ENCODE data around the gene CLC.

CLC gene

DNA sequence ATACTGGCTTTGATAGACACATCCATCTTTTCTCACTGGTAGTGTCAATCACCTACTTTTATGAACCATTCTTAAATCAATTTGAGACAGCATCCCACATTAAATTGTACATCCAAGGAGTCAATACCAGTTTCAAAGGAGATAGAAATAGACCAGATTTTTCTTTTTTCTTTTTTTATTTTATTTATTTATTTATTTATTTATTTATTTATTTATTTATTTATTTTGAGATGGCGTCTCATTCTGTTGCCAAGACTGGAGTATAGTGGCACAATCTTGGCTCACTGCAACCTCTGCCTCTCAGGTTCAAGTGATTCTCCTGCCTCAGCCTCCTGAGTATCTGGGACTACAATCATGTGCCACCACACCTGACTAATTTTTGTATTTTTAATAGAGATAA lies 24.0 kb upstream of the CLC start (continued):
- TF ChIP-seq KLF7 (tag by site-specific recombination; IDR thresholded peaks at IDR 0.05; ENCODE audit: borderline replicate concordance), result peak; percentile 87; the same call in 1 of the 2 replicates
- peak; percentile 13; the same call in 1 of the 2 replicates for TF ChIP-seq ZNF214 (tag by site-specific recombination; IDR thresholded peaks at IDR 0.05; ENCODE audit: borderline replicate concordance)
- peak; percentile 95 for TF ChIP-seq ZNF510 (tag by site-specific recombination; IDR thresholded peaks at IDR 0.05; ENCODE audit: insufficient replicate concordance)
- TF ChIP-seq ZNF175 (tag by site-specific recombination; IDR thresholded peaks at IDR 0.05), result peak; percentile 62; the same call in 1 of the 2 replicates
- peak; percentile 96 for TF ChIP-seq ZNF433 (tag by site-specific recombination; IDR thresholded peaks at IDR 0.05; ENCODE audit: low read depth)
- peak; percentile 96 for TF ChIP-seq ZNF404 (tag by site-specific recombination; IDR thresholded peaks at IDR 0.05)
- TF ChIP-seq ZNF548 (tag by site-specific recombination; IDR thresholded peaks at IDR 0.05), result 0 out of 2 replicates have a peak, but pooled peaks have one; percentile 23
- peak; percentile 91 for TF ChIP-seq ZNF501 (tag by site-specific recombination; IDR thresholded peaks at IDR 0.05)
- TF ChIP-seq ZFP37 (tag by site-specific recombination; IDR thresholded peaks at IDR 0.05), result peak; percentile 96
- TF ChIP-seq ZNF221 (tag by site-specific recombination; IDR thresholded peaks at IDR 0.05; ENCODE audit: borderline replicate concordance), result peak; percentile 76; the same call in 1 of the 2 replicates
- peak; percentile 79; the same call in 1 of the 2 replicates for TF ChIP-seq ZNF629 (tag by site-specific recombination; IDR thresholded peaks at IDR 0.05)
- TF ChIP-seq ZNF19 (tag by site-specific recombination; IDR thresholded peaks at IDR 0.05; ENCODE audit: low read depth), result peak; percentile 96
- peak; percentile 61 for TF ChIP-seq ZNF654 (tag by site-specific recombination; IDR thresholded peaks at IDR 0.05; ENCODE audit: low read depth)
- peak; percentile 90; the same call in 1 of the 2 replicates for TF ChIP-seq ZNF354C (tag by site-specific recombination; IDR thresholded peaks at IDR 0.05; ENCODE audit: borderline replicate concordance, low read depth)

DNA sequence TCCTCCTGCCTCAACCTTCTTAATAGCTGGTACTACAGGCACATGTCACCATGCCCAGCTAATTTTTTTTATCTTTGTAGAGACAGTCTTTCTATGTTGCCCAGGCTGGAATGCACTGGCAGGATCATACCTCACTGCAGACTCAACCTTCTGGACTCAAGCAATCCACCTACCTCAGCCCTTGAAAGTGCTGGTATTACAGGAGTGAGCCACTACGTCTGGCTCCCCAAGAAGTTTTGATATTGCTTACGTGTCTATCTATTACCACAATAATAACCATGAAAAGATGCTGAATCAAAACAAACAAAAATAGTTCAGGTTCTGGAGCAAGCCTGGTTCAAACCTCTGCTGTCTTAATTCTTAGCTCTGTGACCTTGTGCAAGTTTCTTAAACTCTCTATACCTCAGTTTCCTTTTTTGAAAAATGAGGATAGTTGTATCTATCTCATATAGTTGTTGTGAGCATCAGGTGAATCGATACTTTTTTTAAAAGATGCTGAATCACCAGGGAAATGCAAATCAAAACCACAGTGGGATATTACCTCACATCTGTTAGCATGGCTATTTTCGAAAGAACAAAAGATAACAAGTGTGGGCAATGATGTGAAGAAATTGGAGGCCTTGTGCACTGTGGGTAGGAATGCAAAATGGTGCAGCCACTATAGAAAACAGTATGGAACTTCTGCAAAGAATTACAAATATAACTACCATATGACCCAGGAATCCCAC lies 21.8 kb upstream of the CLC start:
- no peaks in the 10 kb centered on the region; the same call in 1 of the 2 replicates for H3K9me3 ChIP-seq (ENCODE audit: control insufficient read depth, insufficient read depth, low read depth, low read length)
- CTCF ChIA-PET, result interaction anchor here (0.6 to 1.4 kb wide), 9 partner anchors 9 to 219 kb away, joined by 3 to 5 read pairs (median 3); no protein-coding TSS in a partner anchor
- POLR2A ChIA-PET, result no interaction called here
- H3K36me3 ChIP-seq (ENCODE audit: control insufficient read depth in 2 of 2, insufficient read depth in 1 of 2, low read length in 2 of 2), result no peaks in the 10 kb centered on the region; a peak in 1 of 3 replicates
- H3K27ac ChIP-seq (ENCODE audit: extremely low read depth, low read depth, low read length), result no peak overlapping the region
- no peaks in the 10 kb centered on the region for H3K4me1 ChIP-seq (ENCODE audit: control insufficient read depth, insufficient read depth, low read length)
- no peak for TF ChIP-seq ZNF670 (tag by site-specific recombination; IDR thresholded peaks at IDR 0.05; ENCODE audit: low read depth)
- TF ChIP-seq ZNF501 (tag by site-specific recombination; IDR thresholded peaks at IDR 0.05), result no peak
- TF ChIP-seq, protein P1, sequence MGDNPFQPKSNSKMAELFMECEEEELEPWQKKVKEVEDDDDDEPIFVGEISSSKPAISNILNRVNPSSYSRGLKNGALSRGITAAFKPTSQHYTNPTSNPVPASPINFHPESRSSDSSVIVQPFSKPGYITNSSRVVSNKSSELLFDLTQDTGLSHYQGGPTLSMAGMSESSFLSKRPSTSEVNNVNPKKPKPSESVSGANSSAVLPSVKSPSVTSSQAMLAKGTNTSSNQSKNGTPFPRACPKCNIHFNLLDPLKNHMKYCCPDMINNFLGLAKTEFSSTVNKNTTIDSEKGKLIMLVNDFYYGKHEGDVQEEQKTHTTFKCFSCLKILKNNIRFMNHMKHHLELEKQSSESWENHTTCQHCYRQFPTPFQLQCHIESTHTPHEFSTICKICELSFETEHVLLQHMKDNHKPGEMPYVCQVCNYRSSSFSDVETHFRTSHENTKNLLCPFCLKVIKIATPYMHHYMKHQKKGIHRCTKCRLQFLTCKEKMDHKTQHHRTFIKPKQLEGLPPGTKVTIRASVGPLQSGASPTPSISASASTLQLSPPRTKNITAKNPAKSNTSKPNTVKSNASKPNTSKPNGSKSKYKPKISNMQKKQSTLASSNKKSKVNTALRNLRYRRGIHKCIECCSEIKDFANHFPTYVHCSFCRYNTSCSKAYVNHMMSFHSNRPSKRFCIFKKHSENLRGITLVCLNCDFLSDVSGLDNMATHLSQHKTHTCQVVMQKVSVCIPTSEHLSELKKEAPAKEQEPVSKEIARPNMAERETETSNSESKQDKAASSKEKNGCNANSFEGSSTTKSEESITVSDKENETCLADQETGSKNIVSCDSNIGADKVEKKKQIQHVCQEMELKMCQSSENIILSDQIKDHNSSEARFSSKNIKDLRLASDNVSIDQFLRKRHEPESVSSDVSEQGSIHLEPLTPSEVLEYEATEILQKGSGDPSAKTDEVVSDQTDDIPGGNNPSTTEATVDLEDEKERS (tag by site-specific recombination; IDR thresholded peaks at IDR 0.05), result no peak
- no peak for TF ChIP-seq ZFP69B (tag by site-specific recombination; IDR thresholded peaks at IDR 0.05)
- no peak for TF ChIP-seq ZNF24 (tag by site-specific recombination; IDR thresholded peaks at IDR 0.05)
- no peak for TF ChIP-seq BCL11A (tag by site-specific recombination; IDR thresholded peaks at IDR 0.05; ENCODE audit: low read depth)
- TF ChIP-seq ZFP3 (tag by site-specific recombination; IDR thresholded peaks at IDR 0.05; ENCODE audit: low read depth), result no peak
- TF ChIP-seq ZNF140 (tag by site-specific recombination; IDR thresholded peaks at IDR 0.05), result no peak
- no peak for TF ChIP-seq HOXD13 (CRISPR knock-in tag; IDR thresholded peaks at IDR 0.05; ENCODE audit: borderline replicate concordance)
- TF ChIP-seq ZEB2 (tag by site-specific recombination; IDR thresholded peaks at IDR 0.05), result no peak
- TF ChIP-seq ZNF354C (tag by site-specific recombination; IDR thresholded peaks at IDR 0.05; ENCODE audit: borderline replicate concordance, low read depth), result no peak
- no peak for TF ChIP-seq ZNF169 (tag by site-specific recombination; IDR thresholded peaks at IDR 0.05)
- TF ChIP-seq, protein P2, sequence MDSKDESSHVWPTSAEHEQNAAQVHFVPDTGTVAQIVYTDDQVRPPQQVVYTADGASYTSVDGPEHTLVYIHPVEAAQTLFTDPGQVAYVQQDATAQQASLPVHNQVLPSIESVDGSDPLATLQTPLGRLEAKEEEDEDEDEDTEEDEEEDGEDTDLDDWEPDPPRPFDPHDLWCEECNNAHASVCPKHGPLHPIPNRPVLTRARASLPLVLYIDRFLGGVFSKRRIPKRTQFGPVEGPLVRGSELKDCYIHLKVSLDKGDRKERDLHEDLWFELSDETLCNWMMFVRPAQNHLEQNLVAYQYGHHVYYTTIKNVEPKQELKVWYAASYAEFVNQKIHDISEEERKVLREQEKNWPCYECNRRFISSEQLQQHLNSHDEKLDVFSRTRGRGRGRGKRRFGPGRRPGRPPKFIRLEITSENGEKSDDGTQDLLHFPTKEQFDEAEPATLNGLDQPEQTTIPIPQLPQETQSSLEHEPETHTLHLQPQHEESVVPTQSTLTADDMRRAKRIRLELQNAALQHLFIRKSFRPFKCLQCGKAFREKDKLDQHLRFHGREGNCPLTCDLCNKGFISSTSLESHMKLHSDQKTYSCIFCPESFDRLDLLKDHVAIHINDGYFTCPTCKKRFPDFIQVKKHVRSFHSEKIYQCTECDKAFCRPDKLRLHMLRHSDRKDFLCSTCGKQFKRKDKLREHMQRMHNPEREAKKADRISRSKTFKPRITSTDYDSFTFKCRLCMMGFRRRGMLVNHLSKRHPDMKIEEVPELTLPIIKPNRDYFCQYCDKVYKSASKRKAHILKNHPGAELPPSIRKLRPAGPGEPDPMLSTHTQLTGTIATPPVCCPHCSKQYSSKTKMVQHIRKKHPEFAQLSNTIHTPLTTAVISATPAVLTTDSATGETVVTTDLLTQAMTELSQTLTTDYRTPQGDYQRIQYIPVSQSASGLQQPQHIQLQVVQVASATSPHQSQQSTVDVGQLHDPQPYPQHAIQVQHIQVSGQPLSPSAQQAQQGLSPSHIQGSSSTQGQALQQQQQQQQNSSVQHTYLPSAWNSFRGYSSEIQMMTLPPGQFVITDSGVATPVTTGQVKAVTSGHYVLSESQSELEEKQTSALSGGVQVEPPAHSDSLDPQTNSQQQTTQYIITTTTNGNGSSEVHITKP (tag by site-specific recombination; IDR thresholded peaks at IDR 0.05), result no peak
- no peak for TF ChIP-seq ZNF768 (tag by site-specific recombination; IDR thresholded peaks at IDR 0.05)
- no peak for TF ChIP-seq ZNF596 (tag by site-specific recombination; IDR thresholded peaks at IDR 0.05)
- TF ChIP-seq YY1 (tag by site-specific recombination; IDR thresholded peaks at IDR 0.05), result no peak
- no peak overlapping the region for H3K4me3 ChIP-seq (ENCODE audit: low read depth, low read length)

All from HEK293 (cell line).